HG03045 (cell line): ENCODE data around the gene AMY2B.
"Not testable (repeated sequence)": the region's sequence is repeated elsewhere in the genome, so short reads cannot be mapped to it uniquely, and the experiment has no call there.

Experiments used
- ATAC-seq: cut with Tn5 transposase; IDR thresholded peaks from one replicate; pipeline ENCODE4 v1.9.1; 2021; ENCODE audit warnings: mild to moderate bottlenecking, moderate library complexity; ENCODE audit not compliant: unreplicated experiment

The AMY2B gene

GRCh38 chr1:103571289-103571688 lies at the start of gene AMY2B:
TSS of gene AMY2B (plus strand) at chr1:103571589. CDS start at chr1:103571603, 14 bp downstream.
- ATAC-seq, result not testable (repeated sequence)

GRCh38 chr1:103523346-103523745 lies 48.0 kb upstream of the AMY2B start:
- ATAC-seq, result no peak

GRCh38 chr1:103525114-103525606 lies 46.2 kb upstream of the AMY2B start:
- ATAC-seq, result peak; percentile 56

- peak; percentile 73 for ATAC-seq
Measured at GRCh38 chr1:103525607-103526507, 45.5 kb upstream of the AMY2B start, which contains the start of gene RNPC3. TSS of gene RNPC3 (plus strand) at chr1:103525699. CDS start at chr1:103526071, 372 bp downstream.

- no peak for ATAC-seq
Measured at GRCh38 chr1:103527331-103527730, 44.1 kb upstream of the AMY2B start.

GRCh38 chr1:103529746-103530145 lies 41.6 kb upstream of the AMY2B start:
- no peak for ATAC-seq

- no peak for ATAC-seq
Measured at GRCh38 chr1:103538226-103538625, 33.2 kb upstream of the AMY2B start.

- ATAC-seq, result no peak
Measured at GRCh38 chr1:103541431-103541830, 30.0 kb upstream of the AMY2B start.

GRCh38 chr1:103546496-103546895 lies 24.9 kb upstream of the AMY2B start:
- ATAC-seq, result no peak

- ATAC-seq, result no peak
Measured at GRCh38 chr1:103547840-103548239, 23.5 kb upstream of the AMY2B start.

- no peak for ATAC-seq
Measured at GRCh38 chr1:103560427-103560826, 11.0 kb upstream of the AMY2B start.

- ATAC-seq, result not testable (repeated sequence)
Measured at GRCh38 chr1:103561124-103561523, 10.3 kb upstream of the AMY2B start.

- peak; percentile 91 for ATAC-seq
Measured at GRCh38 chr1:103561643-103562395, 9.6 kb upstream of the AMY2B start.

- no peak for ATAC-seq
Measured at GRCh38 chr1:103563056-103563455, 8.3 kb upstream of the AMY2B start.

GRCh38 chr1:103569493-103569892 lies 1.9 kb upstream of the AMY2B start:
- no peak for ATAC-seq

GRCh38 chr1:103576065-103576464 lies 4.7 kb downstream of the AMY2B start:
- no peak for ATAC-seq

GRCh38 chr1:103576784-103577183 lies 5.4 kb downstream of the AMY2B start:
- not testable (repeated sequence) for ATAC-seq

- no peak for ATAC-seq
Measured at GRCh38 chr1:103582464-103582863, 11.1 kb downstream of the AMY2B start.

GRCh38 chr1:103583887-103584286 lies 12.5 kb downstream of the AMY2B start:
- no peak for ATAC-seq

- ATAC-seq, result no peak
Measured at GRCh38 chr1:103584537-103584936, 13.1 kb downstream of the AMY2B start.

- not testable (repeated sequence) for ATAC-seq
Measured at GRCh38 chr1:103602740-103603139, 31.4 kb downstream of the AMY2B start.

- no peak for ATAC-seq
Measured at GRCh38 chr1:103616362-103616761, 45.0 kb downstream of the AMY2B start.
